Bronchial epithelial cell (primary cell): ENCODE measurements around the gene KRT86. TPM values are rescaled to one million over a fixed set of nuclear protein-coding genes. Genes with fewer than 3 reads are reported as not detected.

Experiments
- DNase-seq: peaks from one replicate; pipeline ENCODE4 v3.0.0-alpha.2; 2010; ENCODE audit warnings: low read depth
- FAIRE-seq: peaks from 2 replicates; lab custom pipeline; 2011; peaks lifted over from hg19 to GRCh38; lab: Jason Lieb, UNC
- H3K27me3 ChIP-seq: 2 replicates; pipeline ENCODE4 v1.5.1; 2011; ENCODE audit warnings: low read length; ENCODE audit not compliant: control insufficient read depth, insufficient read depth
- H3K36me3 ChIP-seq: 2 replicates; pipeline ENCODE4 v1.5.1; 2011; ENCODE audit warnings: low read length; ENCODE audit not compliant: control insufficient read depth, insufficient read depth
- H3K4me3 ChIP-seq: 2 replicates; pipeline ENCODE4 v1.5.1; 2011; ENCODE audit warnings: mild to moderate bottlenecking, low read depth, low read length, control low read depth
- total RNA-seq: library from RNA; depleted of rRNA; stranded (reverse); fragments of >200 nt; gene quantifications from 2 replicates; pipeline ENCODE4 v1.2.1, GENCODE V29; 2014
- TF ChIP-seq, protein P1 (sequence below): IDR thresholded peaks from 2 replicates; pipeline ENCODE4 v1.5.1; 2011; ENCODE audit warnings: mild to moderate bottlenecking, moderate library complexity, low read length, control low read depth, inconsistent platforms; ENCODE audit not compliant: insufficient read depth, severe bottlenecking

KRT86 gene
- total RNA-seq, 1 donor from 2014 or later, result 0.26 TPM

DNA sequence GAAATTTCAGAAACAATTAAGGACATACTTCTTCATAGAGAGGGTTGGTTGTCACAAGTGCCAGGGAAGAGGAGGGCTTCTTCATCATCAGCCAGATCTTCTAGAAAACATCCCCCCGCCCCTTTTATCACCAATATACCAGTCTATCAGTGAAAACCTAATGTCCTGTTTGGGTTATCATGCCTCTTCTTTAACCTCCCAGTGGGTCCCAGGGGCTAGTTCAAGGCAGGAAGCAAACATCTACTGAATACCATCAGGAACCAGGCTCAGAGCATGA lies 13.3 kb upstream of the KRT86 start:
- FAIRE-seq, result no peak
- TF ChIP-seq, protein P1, sequence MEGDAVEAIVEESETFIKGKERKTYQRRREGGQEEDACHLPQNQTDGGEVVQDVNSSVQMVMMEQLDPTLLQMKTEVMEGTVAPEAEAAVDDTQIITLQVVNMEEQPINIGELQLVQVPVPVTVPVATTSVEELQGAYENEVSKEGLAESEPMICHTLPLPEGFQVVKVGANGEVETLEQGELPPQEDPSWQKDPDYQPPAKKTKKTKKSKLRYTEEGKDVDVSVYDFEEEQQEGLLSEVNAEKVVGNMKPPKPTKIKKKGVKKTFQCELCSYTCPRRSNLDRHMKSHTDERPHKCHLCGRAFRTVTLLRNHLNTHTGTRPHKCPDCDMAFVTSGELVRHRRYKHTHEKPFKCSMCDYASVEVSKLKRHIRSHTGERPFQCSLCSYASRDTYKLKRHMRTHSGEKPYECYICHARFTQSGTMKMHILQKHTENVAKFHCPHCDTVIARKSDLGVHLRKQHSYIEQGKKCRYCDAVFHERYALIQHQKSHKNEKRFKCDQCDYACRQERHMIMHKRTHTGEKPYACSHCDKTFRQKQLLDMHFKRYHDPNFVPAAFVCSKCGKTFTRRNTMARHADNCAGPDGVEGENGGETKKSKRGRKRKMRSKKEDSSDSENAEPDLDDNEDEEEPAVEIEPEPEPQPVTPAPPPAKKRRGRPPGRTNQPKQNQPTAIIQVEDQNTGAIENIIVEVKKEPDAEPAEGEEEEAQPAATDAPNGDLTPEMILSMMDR, result no peak
- H3K27me3 ChIP-seq, result peaks cover 2% of the 10 kb centered on the region
- H3K36me3 ChIP-seq, result no peaks in the 10 kb centered on the region
- DNase-seq, result no peak
- no peak overlapping the region for H3K4me3 ChIP-seq

GRCh38 chr12:52262286-52262685 lies 12.2 kb upstream of the KRT86 start:
- DNase-seq, result no peak
- FAIRE-seq, result no peak
- TF ChIP-seq, protein P1, result no peak
- no peaks in the 10 kb centered on the region for H3K36me3 ChIP-seq
- H3K27me3 ChIP-seq, result no peaks in the 10 kb centered on the region
- H3K4me3 ChIP-seq, result no peak overlapping the region

DNA sequence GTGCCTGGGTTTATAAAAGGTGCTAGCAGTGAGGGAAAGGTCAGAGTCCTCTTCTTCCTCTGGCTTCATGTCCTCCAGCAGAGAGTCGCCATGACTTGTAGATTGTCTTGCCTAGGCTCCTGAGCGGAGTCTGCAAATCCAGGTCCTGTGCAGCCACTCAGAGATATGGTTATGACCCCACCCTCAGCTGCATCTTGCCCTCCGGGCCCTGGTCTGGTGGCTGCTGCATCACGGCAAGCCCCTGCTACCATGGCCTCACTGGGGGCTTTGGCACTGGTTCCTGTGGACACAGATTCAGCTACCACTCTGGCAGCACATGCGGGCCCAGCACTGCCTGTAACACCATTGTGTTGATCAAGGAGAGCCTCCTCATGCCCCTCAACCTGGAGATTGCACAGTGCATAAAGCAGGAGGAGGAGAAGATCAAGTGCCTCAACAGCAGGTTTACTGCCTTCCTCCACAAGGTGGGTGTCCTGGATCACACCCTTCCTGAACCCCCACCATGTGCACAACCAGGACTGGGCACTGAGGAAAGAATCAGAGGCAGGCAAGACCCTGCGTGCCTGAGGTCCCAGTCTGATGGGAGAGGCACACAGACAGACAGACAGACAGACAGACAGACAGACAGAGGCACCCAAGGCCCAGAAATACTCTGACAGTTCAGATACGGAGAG lies 10.5 kb upstream of the KRT86 start:
- no peak for DNase-seq
- no peak for FAIRE-seq
- TF ChIP-seq, protein P1, result no peak

DNA sequence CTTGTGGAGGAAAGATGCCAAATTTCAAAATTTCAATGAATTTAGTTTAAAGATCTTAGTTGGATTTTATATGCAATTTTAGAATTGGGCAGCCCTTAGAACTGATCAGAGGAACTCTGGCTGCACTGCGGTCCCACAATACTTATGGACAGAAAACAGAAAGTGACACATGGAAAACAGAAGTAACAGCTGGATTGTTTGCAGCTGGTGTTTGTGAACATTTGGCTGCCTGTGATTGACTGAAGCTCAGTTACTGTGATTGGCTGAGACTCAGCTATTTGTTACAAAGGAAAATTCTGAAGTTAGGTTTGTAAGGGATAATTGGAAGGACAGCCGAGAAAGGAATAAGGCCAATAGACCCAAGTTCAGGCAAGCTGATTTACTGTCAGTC lies 10.0 kb upstream of the KRT86 start:
- no peaks in the 10 kb centered on the region for H3K27me3 ChIP-seq
- TF ChIP-seq, protein P1, result no peak
- FAIRE-seq (no peak), DNase-seq (no peak)
- no peaks in the 10 kb centered on the region for H3K36me3 ChIP-seq
- H3K4me3 ChIP-seq, result no peak overlapping the region

More for the DNA sequence above, 10.5 kb upstream of the KRT86 start:
- H3K4me3 ChIP-seq, result no peak overlapping the region
- H3K36me3 ChIP-seq, result no peaks in the 10 kb centered on the region
- H3K27me3 ChIP-seq, result no peaks in the 10 kb centered on the region

- H3K27me3 ChIP-seq, result no peaks in the 10 kb centered on the region
- FAIRE-seq, result no peak
- H3K36me3 ChIP-seq, result no peaks in the 10 kb centered on the region
- no peak for DNase-seq
- TF ChIP-seq, protein P1, result no peak
- H3K4me3 ChIP-seq, result no peak overlapping the region
These were observed 7.9 kb upstream of the KRT86 start for GRCh38 chr12:52266514-52266913.

DNA sequence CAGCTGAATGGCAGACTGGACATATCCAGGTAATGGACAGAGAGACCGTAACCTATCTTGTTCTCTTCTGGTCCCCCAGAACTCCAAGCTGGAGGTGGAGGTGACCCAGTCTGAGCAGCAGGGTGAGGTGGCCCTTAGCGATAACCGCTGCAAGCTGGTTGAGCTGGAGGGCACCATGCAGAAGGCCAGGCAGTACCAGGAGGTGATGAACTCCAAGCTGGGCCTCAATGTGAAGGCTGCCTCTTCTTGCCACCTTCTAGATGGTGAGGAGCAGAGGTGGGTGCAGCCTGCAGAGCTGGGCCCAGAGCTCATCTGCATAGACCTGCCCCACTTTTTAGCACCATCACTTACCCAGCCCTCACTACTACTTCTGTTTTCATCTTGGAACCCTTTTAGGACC lies 7.2 kb upstream of the KRT86 start:
- H3K4me3 ChIP-seq, result no peak overlapping the region
- TF ChIP-seq, protein P1, result no peak
- no peak for DNase-seq
- no peaks in the 10 kb centered on the region for H3K27me3 ChIP-seq
- no peak for FAIRE-seq
- no peaks in the 10 kb centered on the region for H3K36me3 ChIP-seq
